H1 (cell line): Measurements from ENCODE around the gene PLCL2. TPM values are rescaled to one million over a fixed set of nuclear protein-coding genes. Genes with fewer than 3 reads are reported as not detected.

Source experiments
- CTCF ChIA-PET: fragments of 300-600 bp; sonication (Branson Sonifier 250); formaldehyde crosslinking; loops from one replicate; lab custom pipeline; 2021; ENCODE audit not compliant: partially characterized antibody; lab: Charles Lee
- POLR2A ChIA-PET: fragments of 300-600 bp; sonication (Branson Sonifier 250); formaldehyde crosslinking; loops from one replicate; lab custom pipeline; 2021; ENCODE audit warnings: inconsistent platforms; ENCODE audit not compliant: partially characterized antibody; lab: Charles Lee
- DNase-seq, 2 experiments: peaks; one replicate each; pipeline versions ENCODE4 v3.0.0 to v3.0.0-alpha.2; 2010 to 2022; ENCODE audit warnings: low spot score in 2 of 2, low read depth in 1 of 2, mixed read lengths in 1 of 2
- FAIRE-seq: peaks from 2 replicates; lab custom pipeline; 2011; peaks lifted over from hg19 to GRCh38; lab: Jason Lieb, UNC
- H2AFZ ChIP-seq: 2 replicates; pipeline ENCODE4 v1.8.1; 2012; ENCODE audit warnings: low read length, inconsistent platforms
- H2AK5ac ChIP-seq: 2 replicates; pipeline ENCODE4 v1.6.1; 2013; ENCODE audit warnings: low read depth, low read length
- H2BK120ac ChIP-seq: replicated peaks from 2 replicates; pipeline ENCODE3; 2013; ENCODE audit warnings: low read depth, low read length, inconsistent platforms
- H2BK12ac ChIP-seq: 2 replicates; pipeline ENCODE4 v1.6.1; 2013; ENCODE audit warnings: low read depth, low read length
- H2BK15ac ChIP-seq: 2 replicates; pipeline ENCODE4 v1.6.1; 2013; ENCODE audit warnings: low read length
- H2BK20ac ChIP-seq: 2 replicates; pipeline ENCODE4 v1.6.1; 2013; ENCODE audit warnings: low read length
- H2BK5ac ChIP-seq: 2 replicates; pipeline ENCODE4 v1.6.1; 2013; ENCODE audit warnings: low read depth, low read length
- H3K14ac ChIP-seq: 2 replicates; pipeline ENCODE4 v1.6.1; 2013; ENCODE audit warnings: inconsistent platforms; ENCODE audit not compliant: insufficient read length
- H3K18ac ChIP-seq: 2 replicates; pipeline ENCODE4 v1.6.1; 2013; ENCODE audit warnings: low read length; ENCODE audit errors: extremely low read depth
- H3K23ac ChIP-seq: 2 replicates; pipeline ENCODE4 v1.6.1; 2013; ENCODE audit warnings: inconsistent platforms; ENCODE audit not compliant: insufficient read length
- H3K23me2 ChIP-seq: 2 replicates; pipeline ENCODE4 v1.6.1; 2013; ENCODE audit warnings: low read depth, low read length
- H3K27ac ChIP-seq: 2 replicates; pipeline ENCODE4 v1.6.1; 2011; ENCODE audit warnings: low read depth, low read length, inconsistent platforms
- H3K27me3 ChIP-seq, 4 experiments: replicated peaks in 1 of 4; 1 replicate in 1 of 4; 2 replicates in 3 of 4; pipeline versions ENCODE4 v1.6.1 to v1.8.1; 2011 to 2013; ENCODE audit warnings: low read length in 3 of 4, mild to moderate bottlenecking in 3 of 4, inconsistent platforms in 2 of 4, mixed read lengths in 2 of 4, moderate library complexity in 1 of 4; ENCODE audit not compliant: control insufficient read depth in 3 of 4, insufficient read depth in 3 of 4; ENCODE audit errors: extremely low read depth in 1 of 4
- H3K36me3 ChIP-seq, 4 experiments: 2 replicates each; pipeline versions ENCODE4 v1.6.1 to v1.8.1; 2011 to 2013; ENCODE audit warnings: mild to moderate bottlenecking in 4 of 4, low read length in 3 of 4, moderate library complexity in 2 of 4, control low read depth in 1 of 4, inconsistent platforms in 1 of 4; ENCODE audit not compliant: insufficient read depth in 4 of 4, control insufficient read depth in 2 of 4
- H3K4ac ChIP-seq: replicated peaks from 2 replicates; pipeline ENCODE3; 2013; ENCODE audit warnings: low read length, low read depth, mixed read lengths, inconsistent platforms; ENCODE audit not compliant: insufficient read length
- H3K4me1 ChIP-seq, 4 experiments: replicated peaks in 1 of 4; 1 replicate in 1 of 4; 2 replicates in 3 of 4; pipeline versions ENCODE4 v1.6.1 to v1.8.1; 2011 to 2013; ENCODE audit warnings: low read length in 3 of 4, inconsistent platforms in 2 of 4, mixed read lengths in 1 of 4; ENCODE audit not compliant: insufficient read depth in 4 of 4, control insufficient read depth in 3 of 4
- H3K4me2 ChIP-seq, 2 experiments: 2 replicates each; pipeline versions ENCODE4 v1.6.1 to v1.8.1; 2011 to 2013; ENCODE audit warnings: low read depth in 2 of 2, low read length in 2 of 2, control low read depth in 1 of 2, inconsistent platforms in 1 of 2, mild to moderate bottlenecking in 1 of 2; ENCODE audit not compliant: insufficient read depth in 1 of 2
- H3K4me3 ChIP-seq, 4 experiments: fragments of 200-600, 300-600 bp in 1 of 4; sonication (generic), shearing (Covaris generic), sonication (Bioruptor Twin) in 1 of 4; 2 replicates each; pipeline versions ENCODE4 v1.5.1 to v1.8.1; 2011 to 2016; ENCODE audit warnings: low read length in 4 of 4, low read depth in 3 of 4, control low read depth in 2 of 4, inconsistent platforms in 2 of 4, mild to moderate bottlenecking in 2 of 4, mixed read lengths in 1 of 4, moderate library complexity in 1 of 4; ENCODE audit not compliant: insufficient read depth in 2 of 4; ENCODE audit errors: extremely low read depth in 1 of 4
- H3K56ac ChIP-seq: replicated peaks from 2 replicates; pipeline ENCODE3; 2013; ENCODE audit warnings: low read depth, mild to moderate bottlenecking, mixed read lengths, low read length, inconsistent platforms; ENCODE audit not compliant: insufficient read length
- H3K79me1 ChIP-seq: 2 replicates; pipeline ENCODE4 v1.6.1; 2013; ENCODE audit warnings: low read depth, low read length, control low read depth
- H3K79me2 ChIP-seq, 2 experiments: 2 replicates each; pipeline versions ENCODE4 v1.6.1 to v1.8.1; 2012 to 2013; ENCODE audit warnings: low read length in 2 of 2, mild to moderate bottlenecking in 2 of 2, inconsistent platforms in 1 of 2; ENCODE audit not compliant: insufficient read depth in 2 of 2, control insufficient read depth in 1 of 2
- H3K9ac ChIP-seq, 4 experiments: replicated peaks in 1 of 4; 1 replicate in 1 of 4; 2 replicates in 3 of 4; pipeline versions ENCODE4 v1.6.1 to v1.8.1; 2011 to 2013; ENCODE audit warnings: low read depth in 3 of 4, low read length in 3 of 4, control low read depth in 2 of 4, mild to moderate bottlenecking in 2 of 4, moderate library complexity in 2 of 4, inconsistent platforms in 1 of 4; ENCODE audit errors: extremely low read depth in 1 of 4
- H3K9me3 ChIP-seq, 2 experiments: 2 replicates each; pipeline versions ENCODE4 v1.6.1 to v1.8.1; 2012 to 2013; ENCODE audit warnings: mild to moderate bottlenecking in 2 of 2, moderate library complexity in 2 of 2, control low read depth in 1 of 2, inconsistent platforms in 1 of 2, low read depth in 1 of 2, low read length in 1 of 2, mixed read lengths in 1 of 2; ENCODE audit not compliant: insufficient read depth in 2 of 2
- H4K20me1 ChIP-seq, 2 experiments: replicated peaks in 1 of 2; 2 replicates each; pipeline versions ENCODE3 to v1.8.1; 2011 to 2013; ENCODE audit warnings: inconsistent platforms in 2 of 2, low read length in 2 of 2, mild to moderate bottlenecking in 1 of 2; ENCODE audit not compliant: insufficient read depth in 2 of 2, control insufficient read depth in 1 of 2
- H4K5ac ChIP-seq: 2 replicates; pipeline ENCODE4 v1.6.1; 2013; ENCODE audit warnings: low read length, low read depth, mixed read lengths, inconsistent platforms; ENCODE audit not compliant: insufficient read length
- H4K8ac ChIP-seq: 2 replicates; pipeline ENCODE4 v1.8.0; 2013; ENCODE audit warnings: mild to moderate bottlenecking, moderate library complexity, low read length, inconsistent platforms; ENCODE audit not compliant: insufficient read depth; ENCODE audit errors: extremely low read depth
- H4K91ac ChIP-seq: replicated peaks from 2 replicates; pipeline ENCODE3; 2013; ENCODE audit warnings: low read length, mixed read lengths, inconsistent platforms; ENCODE audit not compliant: insufficient read length
- ASH2L ChIP-seq: fragments of 200-600, 300-600 bp; sonication (generic); IDR thresholded peaks from one replicate; pipeline ENCODE4 v1.7.1; 2017; ENCODE audit warnings: low read length
- CEBPB ChIP-seq: IDR thresholded peaks from 2 replicates; pipeline ENCODE4 v1.6.1; 2012; ENCODE audit warnings: low read depth, low read length
- GABPA ChIP-seq: IDR thresholded peaks from 2 replicates; pipeline ENCODE4 v1.6.1; 2011; ENCODE audit warnings: mild to moderate bottlenecking, low read length, moderate library complexity, borderline replicate concordance; ENCODE audit not compliant: insufficient read depth
- KDM5A ChIP-seq: fragments of 200-600 bp; IDR thresholded peaks from 2 replicates; pipeline ENCODE4 v1.7.1; 2012; ENCODE audit warnings: mild to moderate bottlenecking, low read length, inconsistent platforms, mixed read lengths
- NANOG ChIP-seq: IDR thresholded peaks from 2 replicates; pipeline ENCODE4 v1.6.1; 2011; ENCODE audit warnings: low read length, low read depth, mild to moderate bottlenecking, inconsistent platforms; ENCODE audit not compliant: insufficient read depth, poor library complexity, severe bottlenecking
- NRF1 ChIP-seq: IDR thresholded peaks from 2 replicates; pipeline ENCODE4 v1.6.1; 2011; ENCODE audit warnings: mild to moderate bottlenecking, low read depth, low read length, improper control_type of control experiment
- POLR2A ChIP-seq, 2 experiments: IDR thresholded peaks; 1 replicate in 1 of 2; 2 replicates in 1 of 2; pipeline ENCODE4 v1.6.1; 2011; ENCODE audit warnings: low read depth in 2 of 2, low read length in 2 of 2, mild to moderate bottlenecking in 2 of 2; ENCODE audit errors: control extremely low read depth in 1 of 2
- SIX5 ChIP-seq: IDR thresholded peaks from 2 replicates; pipeline ENCODE4 v1.6.1; 2011; ENCODE audit warnings: mild to moderate bottlenecking, low read depth, low read length
- SUZ12 ChIP-seq: fragments of 200-600 bp; sonication (generic); IDR thresholded peaks from 2 replicates; pipeline ENCODE4 v1.6.1; 2012; ENCODE audit warnings: mild to moderate bottlenecking, inconsistent platforms, low read length, moderate library complexity, mixed read lengths
- TAF7 ChIP-seq: optimal IDR thresholded peaks from 2 replicates; pipeline ENCODE3; 2011; ENCODE audit warnings: low read depth, mild to moderate bottlenecking, inconsistent platforms, low read length, moderate library complexity, borderline replicate concordance
- YY1 ChIP-seq: IDR thresholded peaks from 2 replicates; pipeline ENCODE4 v1.6.1; 2011; ENCODE audit warnings: low read depth, mild to moderate bottlenecking, low read length
- WGBS, 2 experiments: shearing (Covaris generic) in 1 of 2; methylation state at CpG; one replicate each; pipeline versions ENCODE4 v1.1.6 to v1.1.7; 2013 to 2015; ENCODE audit warnings: low lambda C conversion rate in 2 of 2, mixed read lengths in 2 of 2, inconsistent platforms in 1 of 2, low coverage in 1 of 2, missing lambda C conversion rate in 1 of 2; ENCODE audit not compliant: insufficient replicate concordance in 2 of 2, insufficient coverage in 1 of 2, insufficient read length in 1 of 2; ENCODE audit errors: extremely low coverage in 1 of 2, missing lambda C conversion rate in 1 of 2; 5-methylcytosine and 5-hydroxymethylcytosine counted together
- polyA plus RNA-seq, 7 experiments: library from polyadenylated mRNA; depleted of rRNA in 3 of 7; stranded (reverse) in 5 of 7; unstranded in 2 of 7; fragments of >200 nt in 5 of 7; fragments of 200-250 nt in 2 of 7; gene quantifications; 1 replicate in 5 of 7; 2 replicates in 1 of 7; 4 replicates in 1 of 7; pipeline versions ENCODE4 v1.2.1 to v1.2.3, GENCODE V29; 2011 to 2013; ENCODE audit warnings: missing spikeins in 2 of 7, mixed read lengths in 2 of 7
- total RNA-seq: library from RNA; stranded (reverse); fragmentation: NEBNext Ultra II Directional; extraction: Animal tissue kit (Norgen Biotek cat#: 25700); gene quantifications from 2 replicates; pipeline ENCODE4 v1.2.1, GENCODE V29; 2021
- TF ChIP-seq, protein P1 (sequence below): IDR thresholded peaks from 2 replicates; pipeline ENCODE4 v1.6.1; 2011; ENCODE audit warnings: low read length, improper control_type of control experiment

Gene PLCL2
- total and polyA plus RNA-seq, 2 of the 8 experiments (the other 6 are each of a cell fraction or from before 2014, with no cell fraction given), result 3.5 to 6.8 TPM

DNA sequence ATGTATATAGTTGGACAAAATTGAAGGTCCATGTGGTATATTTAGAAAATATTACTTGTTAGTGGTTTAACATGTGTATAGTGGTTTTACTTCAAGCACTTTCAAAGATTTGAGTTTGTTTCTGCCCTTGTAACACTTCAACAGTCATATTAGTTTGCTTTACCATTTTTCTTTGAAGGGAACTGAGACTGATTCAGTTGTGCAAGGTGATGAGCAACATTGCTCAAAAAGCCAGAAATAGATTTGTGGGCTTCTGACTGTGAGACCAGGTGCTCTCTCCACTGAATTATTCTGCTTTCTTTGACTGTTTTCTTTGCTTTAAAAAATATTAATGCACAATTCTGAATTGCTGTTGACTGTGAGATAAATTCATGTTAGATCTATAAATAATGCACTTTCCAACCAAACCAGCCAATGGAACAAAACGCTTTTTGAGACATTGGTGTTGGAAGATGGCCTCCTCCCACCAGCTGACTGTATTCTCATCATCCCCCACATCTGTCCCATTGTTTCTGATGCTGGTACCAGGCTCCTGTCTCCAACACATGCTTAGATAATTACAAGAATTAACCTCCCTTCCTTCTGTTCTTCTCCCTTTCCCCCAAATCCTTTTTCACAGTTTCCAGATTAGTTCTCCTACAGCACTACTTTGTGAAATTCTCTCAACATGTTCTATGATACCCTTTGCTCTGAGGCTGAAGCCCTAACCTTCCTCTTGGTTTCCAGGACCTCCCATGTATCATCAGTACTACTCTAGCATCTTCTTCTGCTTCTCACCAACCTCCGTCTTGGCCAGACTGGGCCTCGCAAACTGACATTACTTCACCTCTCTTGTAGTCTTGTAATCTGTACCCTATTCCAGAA lies 27.9 kb downstream of the PLCL2 start:
- Histone ChIP-seq H3K23ac (no peak overlapping the region), H3K23me2 (no peaks in the 10 kb centered on the region), H2BK20ac (no peak overlapping the region), H3K4me1 (peaks cover 0 to 4% (median 3%) of the 10 kb centered on the region in 4 experiments; a peak in 3 of 7 replicates), H3K14ac (no peak overlapping the region), H2BK12ac (no peak overlapping the region), H4K8ac (no peak overlapping the region), H3K4me3 (no peak overlapping the region), H3K79me1 (no peaks in the 10 kb centered on the region), H3K27ac (no peak overlapping the region), H2AK5ac (no peak overlapping the region), H3K9me3 (no peaks in the 10 kb centered on the region), H3K4ac (no peak overlapping the region), H4K20me1 (no peaks in the 10 kb centered on the region), H4K91ac (peak overlapping the region; percentile 7), H2BK120ac (no peak overlapping the region), H3K4me2 (no peak overlapping the region), H3K27me3 (no peaks in the 10 kb centered on the region), H3K9ac (no peak overlapping the region), H2BK15ac (no peak overlapping the region), H3K36me3 (no peaks in the 10 kb centered on the region), H3K79me2 (peaks cover 0 to 7% of the 10 kb centered on the region in 2 experiments; a peak in 3 of 4 replicates), H2BK5ac (no peak overlapping the region), H2AFZ (no peak overlapping the region), H4K5ac (no peak overlapping the region), H3K56ac (no peak overlapping the region), H3K18ac (no peak overlapping the region; the same call in 1 of the 2 replicates)
- ChIA-PET CTCF (no interaction called here), POLR2A (interaction anchor here (0.8 kb wide), 1 partner anchor 147 kb away, joined by 3 read pairs; no protein-coding TSS in a partner anchor)
- DNase-seq, result no peak
- no peak for TF ChIP-seq GABPA
- no peak for TF ChIP-seq NRF1
- TF ChIP-seq NANOG, result no peak
- no peak for TF ChIP-seq SIX5
- no peak for TF ChIP-seq SUZ12
- no peak for TF ChIP-seq TAF7
- no peak for TF ChIP-seq CEBPB
- no peak for TF ChIP-seq POLR2A (IDR thresholded peaks at IDR 0.05; ENCODE audit: control extremely low read depth in 1 of 2, low read depth in 2 of 2, low read length in 2 of 2)
- TF ChIP-seq, protein P1, sequence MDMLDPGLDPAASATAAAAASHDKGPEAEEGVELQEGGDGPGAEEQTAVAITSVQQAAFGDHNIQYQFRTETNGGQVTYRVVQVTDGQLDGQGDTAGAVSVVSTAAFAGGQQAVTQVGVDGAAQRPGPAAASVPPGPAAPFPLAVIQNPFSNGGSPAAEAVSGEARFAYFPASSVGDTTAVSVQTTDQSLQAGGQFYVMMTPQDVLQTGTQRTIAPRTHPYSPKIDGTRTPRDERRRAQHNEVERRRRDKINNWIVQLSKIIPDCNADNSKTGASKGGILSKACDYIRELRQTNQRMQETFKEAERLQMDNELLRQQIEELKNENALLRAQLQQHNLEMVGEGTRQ, result no peak
- no peak for TF ChIP-seq KDM5A
- no peak for TF ChIP-seq ASH2L
- TF ChIP-seq YY1, result no peak
- no peak for FAIRE-seq
- 95% methylated on average over 3 of the region's 3 CpGs; no CpG with 5 or more reads in 1 of the 2 experiments for WGBS, 2 experiments
